Measurements from ENCODE around the gene ADCY4. TPM values are rescaled to one million over a fixed set of nuclear protein-coding genes. Genes with fewer than 3 reads are reported as not detected.

The ADCY4 gene
- total RNA-seq, 6 experiments from 2014 or later: 2.3 to 7.2 (median 3.9) TPM

- DNase-seq (peak in 1 of 3 donors; percentile 56), ATAC-seq (peak in 1 of 4 donors; percentile 2)
- WGBS (ENCODE audit: insufficient coverage, low coverage, low lambda C conversion rate, missing lambda C conversion rate): 64% methylated on average over 9 of the region's 9 CpGs
- Histone ChIP-seq H3K4me1 (peaks cover 0 to 56% (median 26%) of the 10 kb centered on the region in 4 donors), H3K27ac (peak overlapping the region; percentile 16 to 93 (median 80)), H3K9me3 (no peaks in the 10 kb centered on the region), H3K27me3 (no peaks in the 10 kb centered on the region), H3K36me3 (no peaks in the 10 kb centered on the region), H3K4me3 (no peak overlapping the region)
- TF ChIP-seq CTCF (IDR thresholded peaks at IDR 0.05) (no peak), POLR2A (IDR thresholded peaks at IDR 0.05) (no peak)
- intact Hi-C loops (cut with DNase I): no loop called here
These were observed 21.9 kb downstream of the ADCY4 start for GRCh38 chr14:24312736-24313507.

GRCh38 chr14:24311837-24312615, 22.8 kb downstream of the ADCY4 start:
- H3K4me1 ChIP-seq: peaks cover 0 to 57% (median 26%) of the 10 kb centered on the region in 4 donors
- 43% methylated on average over 1 of the region's 1 CpG for WGBS (ENCODE audit: insufficient coverage, low coverage, low lambda C conversion rate, missing lambda C conversion rate)
- DNase-seq: peak in 2 of 3 donors; percentile 35 to 44
- peak overlapping the region; percentile 43 to 64 (median 48) for H3K4me3 ChIP-seq
- no peaks in the 10 kb centered on the region for H3K27me3 ChIP-seq
- TF ChIP-seq POLR2A (IDR thresholded peaks at IDR 0.05) (no peak), CTCF (IDR thresholded peaks at IDR 0.05) (no peak)
- H3K27ac ChIP-seq: peak overlapping the region; percentile 80 to 98 (median 93)
- ATAC-seq: peak in 3 of 4 donors; percentile 1 to 16 (median 1)
- intact Hi-C loops (cut with DNase I): no loop called here
- no peaks in the 10 kb centered on the region for H3K9me3 ChIP-seq
- H3K36me3 ChIP-seq: peaks cover 0 to 2% (median 0%) of the 10 kb centered on the region in 4 donors

- Histone ChIP-seq H3K4me1 (peaks cover 0 to 60% (median 31%) of the 10 kb centered on the region in 4 donors), H3K27me3 (no peaks in the 10 kb centered on the region), H3K27ac (peak within 1 kb of the TSS; percentile 80 to 98 (median 93)), H3K36me3 (peaks cover 0 to 10% (median 6%) of the 10 kb centered on the region in 4 donors), H3K4me3 (peak within 1 kb of the TSS; percentile 43 to 64 (median 48)), H3K9me3 (no peaks in the 10 kb centered on the region)
- ATAC-seq: peak; percentile 55 to 80 (median 73)
- TF ChIP-seq POLR2A (IDR thresholded peaks at IDR 0.05) (peak; percentile 48), CTCF (IDR thresholded peaks at IDR 0.05) (peak; percentile 45 to 53 (median 48))
- DNase-seq: peak; percentile 88 to 92 (median 88)
- intact Hi-C loops (cut with DNase I): no loop called here
- WGBS (ENCODE audit: insufficient coverage, low coverage, low lambda C conversion rate, missing lambda C conversion rate): 36% methylated on average over 32 of the region's 99 CpGs
These were observed 23.9 kb downstream of the ADCY4 start, which contains the start of gene LTB4R for GRCh38 chr14:24310646-24311604. Gene LTB4R (plus strand): TSS chr14:24311502. CDS start chr14:24315652, 4,150 bp downstream.

- no peak for TF ChIP-seq POLR2A (IDR thresholded peaks at IDR 0.05)
- no peak for TF ChIP-seq CTCF (IDR thresholded peaks at IDR 0.05)
- H3K4me1 ChIP-seq: peaks cover 0 to 65% (median 31%) of the 10 kb centered on the region in 4 donors
- peak overlapping the region; percentile 43 to 64 (median 48) for H3K4me3 ChIP-seq
- ATAC-seq (peak; percentile 19 to 54 (median 42)), DNase-seq (peak; percentile 69 to 90 (median 84))
- intact Hi-C loops (cut with DNase I): no loop called here
- H3K27ac ChIP-seq: peak overlapping the region; percentile 80 to 98 (median 93)
- no peaks in the 10 kb centered on the region for H3K9me3 ChIP-seq
- H3K27me3 ChIP-seq: no peaks in the 10 kb centered on the region
- WGBS (ENCODE audit: insufficient coverage, low coverage, low lambda C conversion rate, missing lambda C conversion rate): 15% methylated on average over 2 of the region's 5 CpGs
- peaks cover 0 to 17% (median 10%) of the 10 kb centered on the region in 4 donors for H3K36me3 ChIP-seq
These were observed 24.6 kb downstream of the ADCY4 start for GRCh38 chr14:24310265-24310645.

Data from right lobe of liver (tissue), 6 donors.